Stimulated activated CD8-positive, alpha-beta memory T cell treated with anti-CD3 and anti-CD28 coated beads, Interleukin-15, amount 100 ng/mL, for 48 hours (primary cell): ENCODE measurements around the gene ANKS1B.

ENCODE experiments used
- DNase-seq, 2 donors: peaks; one replicate each; pipeline ENCODE4 v3.0.0-alpha.2; 2020; ENCODE audit warnings: low read depth in 2 of 2

ANKS1B gene

GRCh38 chr12:99453836-99454538 is 530.7 kb downstream of the ANKS1B start:
- DNase-seq, result no peak

- no peak for DNase-seq
Measured at GRCh38 chr12:99450036-99450630, 534.6 kb downstream of the ANKS1B start.

GRCh38 chr12:99444859-99445316 is 539.8 kb downstream of the ANKS1B start:
- DNase-seq, result no peak

- no peak for DNase-seq
Measured at GRCh38 chr12:99442758-99443157, 542.0 kb downstream of the ANKS1B start.

- DNase-seq, result no peak
Measured at GRCh38 chr12:99439399-99439798, 545.3 kb downstream of the ANKS1B start.

GRCh38 chr12:99436584-99436983 is 548.2 kb downstream of the ANKS1B start:
- DNase-seq, result no peak

GRCh38 chr12:99435095-99435791 is 549.5 kb downstream of the ANKS1B start:
- no peak for DNase-seq

GRCh38 chr12:99433155-99433554 is 551.6 kb downstream of the ANKS1B start:
- DNase-seq, result no peak

- no peak for DNase-seq
Measured at GRCh38 chr12:99431203-99431602, 553.5 kb downstream of the ANKS1B start.

- DNase-seq, result no peak
Measured at GRCh38 chr12:99427104-99427503, 557.6 kb downstream of the ANKS1B start.

GRCh38 chr12:99418379-99418778 is 566.4 kb downstream of the ANKS1B start:
- DNase-seq, result no peak

GRCh38 chr12:99413751-99414150 is 571.0 kb downstream of the ANKS1B start:
- no peak for DNase-seq

- no peak for DNase-seq
Measured at GRCh38 chr12:99393763-99394162, 591.0 kb downstream of the ANKS1B start.

- DNase-seq, result no peak
Measured at GRCh38 chr12:99392091-99392850, 592.5 kb downstream of the ANKS1B start.

GRCh38 chr12:99390707-99391106 is 594.0 kb downstream of the ANKS1B start:
- no peak for DNase-seq

GRCh38 chr12:99389751-99390150 is 595.0 kb downstream of the ANKS1B start:
- no peak for DNase-seq

GRCh38 chr12:99388671-99389195 is 596.0 kb downstream of the ANKS1B start:
- no peak for DNase-seq

- no peak for DNase-seq
Measured at GRCh38 chr12:99387661-99388060, 597.1 kb downstream of the ANKS1B start.

GRCh38 chr12:99386907-99387306 is 597.8 kb downstream of the ANKS1B start:
- no peak for DNase-seq

- no peak for DNase-seq
Measured at GRCh38 chr12:99383258-99383657, 601.5 kb downstream of the ANKS1B start.

GRCh38 chr12:99381992-99382391 is 602.7 kb downstream of the ANKS1B start:
- DNase-seq, result no peak

GRCh38 chr12:99380701-99381100 is 604.0 kb downstream of the ANKS1B start:
- no peak for DNase-seq
